ENCODE results near the gene CHDH.

Gene CHDH

DNA sequence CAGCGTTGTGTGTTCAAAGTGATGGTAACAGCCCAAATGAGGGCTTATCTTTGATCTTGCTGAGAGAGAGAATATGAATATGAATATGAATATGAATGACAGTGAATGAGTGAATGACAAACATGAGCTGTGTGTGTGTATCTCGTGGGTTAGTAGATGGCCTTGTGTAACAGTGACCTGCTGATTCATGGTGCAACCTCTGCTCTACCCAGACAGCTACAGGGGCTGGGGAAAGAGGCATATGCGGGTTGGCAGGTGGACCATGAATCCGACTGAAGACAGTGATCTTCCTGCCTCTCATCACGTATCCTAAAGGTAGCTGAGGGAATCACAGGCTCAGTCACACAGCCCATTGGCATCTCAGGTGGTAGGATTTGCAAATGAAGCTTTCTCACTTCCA is 58.2 kb downstream of the CHDH start:
- no peak for DNase-seq

DNA sequence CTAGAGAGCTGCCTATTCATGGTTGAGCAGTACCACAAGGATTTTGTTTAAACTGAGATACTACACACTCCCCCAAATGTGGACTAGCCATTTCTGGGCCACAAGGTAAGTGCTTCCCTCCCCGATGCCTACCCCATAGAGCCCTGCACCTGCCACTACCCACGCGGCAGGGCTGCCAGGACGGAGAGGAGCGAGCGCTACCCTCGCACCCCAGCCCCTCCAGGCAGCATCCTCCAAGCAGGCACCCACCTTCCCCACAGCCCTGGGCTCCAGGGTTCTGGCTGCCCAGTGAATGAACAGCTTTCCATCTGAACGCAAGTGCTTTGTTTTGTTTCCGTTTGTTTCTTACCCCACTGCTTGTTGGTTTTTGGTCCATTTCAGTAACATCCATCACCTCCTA is 59.2 kb downstream of the CHDH start:
- DNase-seq = no peak

DNA sequence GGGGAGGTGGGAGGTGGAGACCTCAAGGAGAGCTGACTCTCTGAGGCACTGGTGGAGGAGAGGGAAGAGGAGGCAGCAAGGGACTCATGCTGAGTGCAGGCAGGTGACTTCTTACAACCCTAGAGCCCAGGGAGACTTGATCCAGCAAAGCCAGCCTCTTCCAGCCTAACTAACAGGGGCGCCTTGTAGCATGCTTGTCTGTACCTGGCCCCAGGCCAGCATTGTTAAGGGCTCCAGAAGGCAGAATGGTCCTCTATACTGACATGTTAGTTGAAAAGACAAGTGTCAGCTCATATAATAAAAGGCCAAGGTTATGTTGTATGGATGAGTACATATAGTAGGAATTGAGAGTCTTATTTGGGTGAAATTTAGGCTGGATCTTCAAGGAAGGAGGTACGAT is 65.4 kb downstream of the CHDH start:
- DNase-seq = no peak

- no peak for DNase-seq
Observed at GRCh38 chr3:53780171-53780570, 66.0 kb downstream of the CHDH start.

GRCh38 chr3:53778153-53778552 is 68.1 kb downstream of the CHDH start:
- DNase-seq = no peak

- no peak for DNase-seq
Observed at GRCh38 chr3:53777468-53777867, 68.8 kb downstream of the CHDH start.

- DNase-seq = peak; percentile 82
Observed at GRCh38 chr3:53776494-53777101, 69.6 kb downstream of the CHDH start.

DNA sequence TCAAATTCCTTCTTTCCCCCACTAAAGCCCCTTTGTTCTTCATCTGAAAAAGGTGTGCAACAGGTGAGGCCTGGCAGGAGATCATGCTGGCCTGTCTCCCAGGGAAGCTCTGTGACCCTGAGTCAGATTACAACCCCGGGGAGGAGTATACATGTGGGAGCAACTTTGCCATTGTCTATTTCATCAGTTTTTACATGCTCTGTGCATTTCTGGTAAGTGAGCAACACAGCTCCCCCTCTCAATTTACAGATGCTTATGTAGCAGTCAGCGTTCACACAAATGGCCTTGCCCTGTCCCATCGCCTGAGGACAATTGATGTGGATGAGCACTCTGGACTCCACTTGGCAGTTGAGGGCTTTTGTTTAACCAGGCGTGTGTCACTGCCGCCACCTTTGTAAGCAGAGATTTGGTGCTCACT is 70.4 kb downstream of the CHDH start:
- peak; percentile 43 for DNase-seq

GRCh38 chr3:53775018-53775417 is 71.2 kb downstream of the CHDH start:
- no peak for DNase-seq

GRCh38 chr3:53774414-53774813 is 71.8 kb downstream of the CHDH start:
- DNase-seq = no peak

DNA sequence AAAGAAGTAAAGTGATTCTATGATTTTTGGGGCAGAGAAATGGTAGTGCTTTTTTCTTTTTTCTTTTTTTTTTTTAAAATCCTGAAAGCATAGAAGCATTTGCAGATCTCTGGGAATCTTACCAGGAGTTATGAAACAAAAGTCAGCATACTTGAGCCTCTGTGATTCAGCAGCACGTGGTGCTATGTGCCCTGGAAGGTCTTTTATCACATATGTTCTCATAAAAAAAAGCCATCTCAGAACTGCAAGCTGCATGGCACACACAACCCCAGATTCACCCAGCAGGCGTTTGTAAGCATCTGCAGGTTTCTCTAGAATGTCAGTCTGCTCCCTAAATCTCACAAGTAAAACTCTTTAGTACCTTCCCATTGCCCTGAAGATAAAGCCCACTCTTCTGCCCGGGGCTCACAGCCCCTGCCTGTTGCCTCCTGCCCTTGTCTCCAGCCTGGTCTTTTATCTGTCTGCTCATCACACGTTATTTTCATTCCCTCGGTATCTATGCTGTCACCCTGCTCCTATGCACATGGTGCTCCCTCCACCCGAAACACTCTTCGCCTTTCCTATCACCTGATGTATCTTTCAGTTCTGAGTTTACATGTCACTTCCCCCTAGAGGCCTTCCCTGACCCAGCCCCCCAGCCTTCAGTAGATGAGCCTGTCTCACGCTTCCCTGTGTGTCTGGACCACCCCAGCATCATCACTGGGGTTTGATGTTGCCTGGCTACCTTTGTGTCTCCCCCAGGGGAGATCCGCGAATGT is 72.4 kb downstream of the CHDH start:
- DNase-seq = peak; percentile 92

DNA sequence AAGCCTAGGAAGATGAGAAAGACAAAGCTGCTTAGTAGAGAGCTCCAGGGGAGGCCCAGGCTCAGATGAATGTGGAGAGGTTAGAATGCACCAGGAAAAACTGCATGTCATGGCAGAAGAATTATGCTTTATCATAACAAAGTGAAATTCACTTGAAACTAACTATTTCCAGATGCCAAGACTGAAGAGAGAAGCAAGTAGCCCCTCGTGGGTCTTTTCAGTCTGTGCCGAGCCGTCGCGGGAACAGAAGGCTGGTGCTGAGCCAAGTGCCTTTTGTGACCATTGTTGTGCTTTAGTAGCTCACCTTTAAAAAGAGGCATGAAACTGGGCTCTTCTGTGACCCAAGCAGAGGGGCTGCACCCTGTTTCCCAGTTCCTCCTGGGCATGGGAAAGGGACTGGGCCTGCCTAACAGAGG is 73.2 kb downstream of the CHDH start:
- peak; percentile 87 for DNase-seq

DNA sequence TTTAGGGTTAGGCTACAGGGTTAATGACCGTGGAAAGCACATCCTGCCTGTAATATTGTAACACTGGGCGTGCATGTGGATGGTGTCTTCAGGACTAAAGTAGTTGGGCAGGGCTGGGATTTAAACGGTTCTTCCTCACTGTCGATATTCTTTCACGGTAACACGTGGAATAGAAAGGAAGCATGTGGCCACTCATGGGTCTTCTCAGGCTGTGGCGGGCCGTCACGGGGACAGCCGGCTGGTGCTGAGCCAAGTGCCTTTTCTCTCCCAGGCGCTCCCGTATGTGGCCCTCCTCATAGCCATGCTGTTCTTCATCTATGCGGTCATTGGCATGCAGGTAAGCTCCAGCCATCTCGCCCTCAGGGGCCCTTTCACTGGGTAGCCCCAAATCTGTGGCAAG is 73.7 kb downstream of the CHDH start:
- no peak for DNase-seq

DNA sequence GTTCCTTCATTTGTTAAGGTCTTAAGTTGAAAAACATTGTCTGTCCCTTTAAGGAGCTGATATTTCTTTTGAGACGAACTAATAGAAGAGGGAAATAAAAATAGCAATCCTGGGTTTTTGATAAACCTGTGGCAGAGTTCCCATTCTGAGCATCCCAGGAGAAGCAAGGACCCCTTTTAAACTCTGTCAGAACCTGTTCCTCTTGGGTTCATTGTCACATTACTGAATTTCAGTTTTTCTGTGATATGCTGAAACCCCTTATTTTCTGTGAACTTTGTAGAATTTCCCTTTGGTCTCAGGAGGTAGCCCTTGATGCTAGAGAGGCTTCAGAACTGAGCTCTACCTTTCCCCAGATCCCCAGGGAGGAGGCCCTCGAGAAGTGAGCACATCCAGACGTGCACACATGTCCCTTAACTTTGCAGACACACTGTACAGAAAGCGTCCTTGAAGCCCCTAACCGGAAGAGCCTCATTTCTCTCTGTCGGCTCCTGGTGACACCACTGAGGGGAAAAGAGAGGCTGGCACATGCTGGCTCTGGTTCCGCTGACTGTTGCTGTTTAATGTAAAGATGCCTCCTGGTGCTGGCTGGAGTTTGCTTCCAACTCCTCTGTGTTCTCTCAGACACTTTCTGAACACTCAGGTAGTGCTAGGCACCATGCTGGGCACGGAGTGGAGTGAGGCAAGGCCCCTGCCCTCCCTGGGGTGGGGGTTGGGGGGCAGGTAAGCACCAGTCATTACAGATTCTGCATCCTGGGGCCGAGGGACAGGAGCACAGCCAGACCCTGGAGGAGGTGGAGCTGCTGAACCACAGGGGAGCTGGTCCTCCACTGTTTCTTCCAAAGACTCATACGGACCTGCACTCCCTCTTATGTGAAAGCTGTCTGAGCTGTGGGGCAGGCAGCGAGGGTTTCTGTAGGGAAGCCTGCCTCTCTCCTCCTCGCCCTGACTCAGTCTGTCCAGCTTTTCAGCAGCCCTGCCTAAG is 77.5 kb downstream of the CHDH start:
- no peak for DNase-seq

GRCh38 chr3:53766706-53767105 is 79.5 kb downstream of the CHDH start:
- DNase-seq = no peak

DNA sequence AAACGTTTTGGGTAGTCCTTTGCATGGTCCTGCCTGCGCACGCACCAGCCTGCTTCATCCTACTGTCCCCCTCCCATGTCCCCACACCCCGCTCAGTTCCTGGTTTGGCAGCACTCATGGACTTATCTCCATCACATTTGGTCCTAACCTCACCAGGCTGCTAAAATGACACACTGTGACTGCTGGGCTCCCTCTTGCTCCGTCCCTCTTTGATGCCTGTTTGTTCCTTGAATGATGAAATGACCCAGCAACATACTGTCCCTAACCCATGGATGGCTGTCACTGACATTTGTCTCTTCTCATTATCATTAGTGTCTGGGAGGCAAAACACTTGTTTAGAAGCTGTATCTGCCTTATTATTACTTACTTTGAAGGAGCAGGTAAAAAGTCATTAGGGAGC is 80.5 kb downstream of the CHDH start:
- no peak for DNase-seq

GRCh38 chr3:53764026-53764775 is 82.0 kb downstream of the CHDH start:
- no peak for DNase-seq

DNA sequence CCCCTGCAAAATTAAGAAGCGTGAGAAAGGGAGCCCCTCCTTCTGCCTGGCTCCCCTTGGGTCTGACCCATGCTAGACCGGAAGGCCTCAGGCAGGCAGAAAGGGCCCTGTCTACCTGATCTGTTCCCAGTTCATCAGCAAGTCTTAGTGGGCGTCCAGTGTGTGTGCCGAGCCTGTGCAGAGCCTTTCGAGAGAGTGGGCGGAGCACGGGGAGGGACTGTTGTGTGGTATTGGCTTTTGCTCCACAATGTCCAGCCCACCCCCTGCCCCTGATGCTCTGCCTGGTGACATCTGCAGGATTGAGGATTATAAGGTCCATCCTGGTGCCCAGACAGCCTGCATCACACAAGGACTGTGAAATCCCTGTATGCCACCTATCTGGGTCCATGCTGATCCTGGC is 82.9 kb downstream of the CHDH start:
- no peak for DNase-seq
